GM12891 (cell line): Measurements from ENCODE around the gene TPRG1L.

Experiments used
- DNase-seq: peaks from one replicate; pipeline ENCODE4 v3.0.0; 2011; ENCODE audit warnings: low spot score; ENCODE audit not compliant: insufficient read length
- FAIRE-seq: peaks from 2 replicates; lab custom pipeline; 2011; peaks lifted over from hg19 to GRCh38; lab: Jason Lieb, UNC
- PAX5 ChIP-seq: IDR thresholded peaks from 2 replicates; pipeline ENCODE4 v1.6.1; 2011; ENCODE audit warnings: low read length, moderate library complexity, mild to moderate bottlenecking; ENCODE audit not compliant: insufficient read depth, severe bottlenecking
- POLR2A ChIP-seq: IDR thresholded peaks from 2 replicates; pipeline ENCODE4 v1.6.1; 2011; ENCODE audit warnings: low read depth, low read length, control low read depth
- POLR2AphosphoS5 ChIP-seq: IDR thresholded peaks from 2 replicates; pipeline ENCODE4 v1.6.1; 2011; ENCODE audit warnings: low read depth, low read length, control low read depth
- POU2F2 ChIP-seq: IDR thresholded peaks from 2 replicates; pipeline ENCODE4 v1.6.1; 2011; ENCODE audit warnings: low read depth, mild to moderate bottlenecking, control low read depth, low read length, moderate library complexity
- SPI1 ChIP-seq: IDR thresholded peaks from 2 replicates; pipeline ENCODE4 v1.6.1; 2011; ENCODE audit warnings: low read depth, low read length, control low read depth
- TAF1 ChIP-seq: IDR thresholded peaks from 2 replicates; pipeline ENCODE4 v1.6.1; 2011; ENCODE audit warnings: low read depth, low read length, control low read depth

The TPRG1L gene

DNA sequence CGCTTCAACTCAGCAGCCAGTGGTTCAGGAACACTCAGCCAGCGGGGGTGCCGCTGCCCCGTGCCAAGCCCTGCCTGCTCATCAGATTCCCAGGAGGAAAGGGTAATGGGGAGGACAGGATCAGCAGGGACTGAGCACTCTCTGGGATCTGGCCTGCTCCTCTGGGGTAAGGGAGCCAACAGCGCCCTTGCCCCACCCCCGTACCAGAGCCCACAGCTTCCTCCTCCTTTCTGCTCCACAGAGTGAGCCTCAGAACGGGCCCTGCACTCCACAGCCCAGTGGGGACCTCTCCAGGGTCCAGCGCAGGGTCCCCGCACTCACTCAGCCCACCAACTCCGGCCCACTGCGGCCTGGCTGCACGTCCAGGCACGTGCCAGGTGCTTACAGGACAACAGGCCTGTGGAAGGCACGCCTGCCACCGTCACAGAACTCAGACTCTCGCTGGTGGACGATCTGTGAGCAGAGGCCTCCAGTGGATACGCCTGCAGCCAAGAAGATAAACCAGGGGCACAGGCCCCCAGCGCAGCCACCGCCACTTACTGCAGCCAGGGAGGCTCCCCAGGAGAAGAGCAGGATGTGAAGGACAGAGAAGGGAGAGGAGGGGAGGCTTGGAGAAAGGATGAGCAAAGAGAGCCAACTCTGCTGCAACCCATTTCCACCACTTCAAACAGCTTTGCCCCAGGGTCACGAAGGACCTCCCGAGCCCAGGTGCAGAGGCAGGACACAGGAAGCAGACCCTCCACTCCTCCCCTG is 15.6 kb upstream of the TPRG1L start:
- FAIRE-seq = no peak

GRCh38 chr1:3609769-3610526 is 14.9 kb upstream of the TPRG1L start:
- DNase-seq (no peak), FAIRE-seq (no peak)
- no peak for TF ChIP-seq POLR2AphosphoS5
- no peak for TF ChIP-seq POLR2A
- no peak for TF ChIP-seq POU2F2
- TF ChIP-seq TAF1 = no peak
- TF ChIP-seq SPI1 = no peak
- no peak for TF ChIP-seq PAX5

More for the DNA sequence above, 15.6 kb upstream of the TPRG1L start:
- TF ChIP-seq POLR2A (no peak), POLR2AphosphoS5 (no peak), TAF1 (no peak), POU2F2 (no peak), PAX5 (no peak), SPI1 (no peak)
- DNase-seq = no peak

- no peak for DNase-seq
- FAIRE-seq = no peak
- TF ChIP-seq SPI1 (no peak), POLR2A (no peak), TAF1 (no peak), POLR2AphosphoS5 (no peak), POU2F2 (no peak), PAX5 (no peak)
These were observed 14.2 kb upstream of the TPRG1L start for GRCh38 chr1:3610527-3611169.

GRCh38 chr1:3611170-3612019 is 13.4 kb upstream of the TPRG1L start, which contains the start of gene MEGF6:
Gene MEGF6 (minus strand): TSS chr1:3611508. CDS start chr1:3611268, 240 bp downstream.
- DNase-seq (no peak), FAIRE-seq (no peak)
- TF ChIP-seq TAF1 (no peak), POLR2AphosphoS5 (no peak), POU2F2 (no peak), POLR2A (no peak), PAX5 (no peak), SPI1 (no peak)

DNA sequence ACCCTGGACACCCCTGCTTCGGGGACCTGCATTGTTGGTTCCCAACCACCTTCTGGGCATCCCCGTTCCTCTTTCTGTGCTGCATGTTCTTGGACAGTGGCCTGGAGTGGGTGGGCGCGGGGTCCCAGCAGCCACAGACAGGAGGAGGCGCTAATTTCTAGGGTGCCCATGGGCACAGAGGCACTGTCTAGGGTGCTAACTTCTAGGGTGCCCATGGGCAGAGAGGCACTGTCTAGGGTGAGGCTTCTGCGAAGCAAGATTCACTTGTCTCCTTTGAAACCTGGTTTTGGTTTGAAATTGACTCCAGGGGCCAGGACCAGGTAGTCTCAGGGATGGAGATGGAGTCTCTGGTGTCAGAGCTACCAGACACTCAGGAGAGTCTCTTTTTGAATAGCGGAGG is 12.7 kb upstream of the TPRG1L start:
- TF ChIP-seq POLR2AphosphoS5 (no peak), PAX5 (no peak), POU2F2 (no peak), POLR2A (no peak), SPI1 (no peak), TAF1 (no peak)
- no peak for FAIRE-seq

DNA sequence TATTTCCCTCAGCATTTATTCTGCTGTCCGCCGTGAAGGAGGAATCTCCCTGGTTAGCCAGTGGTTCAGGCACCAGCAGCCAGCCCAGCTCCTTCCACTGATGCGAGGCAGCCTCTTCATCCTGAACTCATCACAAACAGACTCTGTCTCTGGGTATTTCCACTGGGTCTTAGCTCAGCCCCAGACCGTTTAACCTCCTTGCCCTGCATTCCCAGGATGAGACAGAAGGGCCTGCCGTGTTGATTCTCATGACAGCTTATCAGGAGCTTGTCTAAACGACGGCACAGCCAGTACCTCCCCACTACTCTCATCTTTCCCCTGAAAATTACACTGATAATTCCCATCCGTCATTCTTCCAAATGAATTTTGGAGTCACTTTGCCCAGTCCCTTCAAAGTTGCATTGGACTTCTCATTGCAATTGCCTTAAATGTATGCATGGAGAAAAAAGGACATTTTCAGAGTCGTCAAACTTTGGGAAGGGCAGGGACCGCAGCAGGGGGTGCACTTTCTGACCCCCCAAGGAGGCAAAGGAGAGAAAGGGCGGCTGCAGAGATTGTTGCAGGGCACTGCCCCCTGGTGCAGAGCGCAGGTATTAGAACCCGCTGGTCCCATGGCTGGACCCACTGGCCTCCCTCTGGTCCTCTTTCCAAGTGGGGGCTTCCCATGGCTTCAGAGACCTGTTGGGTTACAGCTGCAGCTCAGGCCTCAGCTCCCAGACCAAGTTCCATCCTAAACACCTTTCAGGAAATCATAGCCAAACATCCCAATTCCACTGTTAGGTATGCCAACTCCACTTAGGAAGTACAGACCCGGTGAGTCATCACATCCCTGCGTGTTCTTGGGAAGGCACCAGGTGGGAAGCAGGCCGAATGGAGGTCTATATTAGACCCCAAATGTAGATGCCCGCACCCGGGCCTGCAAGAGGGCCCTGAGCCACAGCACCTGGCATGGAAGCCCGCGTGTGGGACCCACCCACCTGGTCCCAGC is 9.8 kb upstream of the TPRG1L start:
- TF ChIP-seq PAX5 (no peak), POU2F2 (no peak), POLR2AphosphoS5 (no peak), TAF1 (no peak), SPI1 (no peak), POLR2A (no peak)
- DNase-seq (no peak), FAIRE-seq (no peak)

More for the DNA sequence above, 12.7 kb upstream of the TPRG1L start:
- no peak for DNase-seq

DNA sequence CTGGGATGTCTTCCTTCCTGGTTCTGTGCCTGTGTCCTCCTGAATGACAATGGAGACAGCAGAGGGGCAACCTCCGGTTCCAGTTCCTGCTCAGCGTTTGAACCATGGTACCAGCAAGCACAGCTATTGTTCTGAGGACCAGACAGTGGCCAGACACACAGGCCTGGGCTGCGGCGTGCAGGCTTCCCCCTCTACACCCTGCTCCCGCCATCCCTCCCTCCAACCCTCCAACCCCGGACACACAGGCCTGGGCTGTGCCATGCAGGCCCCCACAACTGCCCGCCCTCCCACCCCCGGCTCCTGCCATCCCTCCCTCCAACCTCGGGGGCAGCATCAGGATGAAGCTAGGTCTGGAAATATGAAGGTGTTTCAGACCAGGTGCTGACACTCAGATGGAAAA is 8.0 kb upstream of the TPRG1L start:
- FAIRE-seq (no peak), DNase-seq (no peak)
- TF ChIP-seq TAF1 (no peak), PAX5 (no peak), POLR2A (no peak), POU2F2 (no peak), SPI1 (no peak), POLR2AphosphoS5 (no peak)
